ENCODE data around the gene KPTN.

The KPTN gene

DNA sequence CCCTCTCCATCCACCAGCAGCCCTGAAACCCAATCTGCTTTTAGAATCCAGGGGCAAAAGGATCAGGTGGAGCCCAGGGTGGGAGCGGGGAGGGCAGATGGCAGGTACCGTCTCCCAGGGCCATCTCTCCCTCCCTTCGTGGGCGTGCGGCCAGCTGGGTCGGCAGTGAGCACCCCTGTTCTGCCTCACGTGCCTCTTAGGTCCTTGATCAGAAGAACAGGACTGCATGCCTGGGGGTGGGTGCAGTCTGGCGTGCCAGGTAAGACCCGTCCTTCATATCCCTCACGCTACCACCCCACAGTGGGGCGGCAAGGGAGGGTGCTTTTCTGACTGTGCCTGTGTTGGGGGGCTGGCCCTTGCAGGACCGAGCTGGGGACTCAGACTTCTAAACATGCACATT lies 14.3 kb downstream of the KPTN start:
- DNase-seq (ENCODE audit: low spot score): no peak

DNA sequence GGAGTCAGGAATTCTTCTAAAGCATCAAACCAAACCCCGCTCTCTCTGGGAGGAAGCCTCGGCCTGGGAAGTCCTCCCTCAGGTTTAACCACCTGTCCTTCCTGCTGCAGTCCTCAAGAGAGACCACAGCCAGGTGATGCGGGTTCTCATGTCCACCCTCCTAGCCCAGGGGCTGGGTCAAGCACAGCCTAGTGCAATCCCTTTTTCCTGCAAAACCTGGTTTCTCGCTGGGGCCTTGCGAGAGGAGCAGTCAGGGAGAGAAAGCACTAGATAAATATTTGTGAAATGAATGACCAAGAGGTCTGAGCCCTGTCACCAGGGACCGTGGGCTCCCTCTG lies 14.7 kb downstream of the KPTN start:
- no peak for DNase-seq (ENCODE audit: low spot score)

DNA sequence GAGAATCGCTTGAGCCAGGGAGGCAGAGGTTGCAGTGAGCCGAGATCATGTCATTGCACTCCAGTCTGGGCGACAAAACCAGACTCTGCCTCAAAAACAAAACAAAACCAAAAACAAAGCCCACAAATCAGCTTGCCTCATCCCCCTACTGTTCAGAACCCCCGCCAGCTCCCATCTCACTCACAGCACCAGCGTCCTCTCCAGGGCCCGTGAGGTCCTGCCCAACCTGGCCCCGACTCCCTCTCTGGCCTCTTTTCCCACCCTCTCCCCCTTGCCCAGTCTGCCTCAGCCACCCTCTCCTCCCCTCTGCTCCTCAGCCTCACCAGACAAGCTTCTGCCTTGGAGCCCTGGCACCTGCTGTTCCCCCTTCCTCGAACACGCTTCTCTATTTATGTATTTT lies 16.1 kb downstream of the KPTN start:
- DNase-seq (ENCODE audit: low spot score): no peak

DNA sequence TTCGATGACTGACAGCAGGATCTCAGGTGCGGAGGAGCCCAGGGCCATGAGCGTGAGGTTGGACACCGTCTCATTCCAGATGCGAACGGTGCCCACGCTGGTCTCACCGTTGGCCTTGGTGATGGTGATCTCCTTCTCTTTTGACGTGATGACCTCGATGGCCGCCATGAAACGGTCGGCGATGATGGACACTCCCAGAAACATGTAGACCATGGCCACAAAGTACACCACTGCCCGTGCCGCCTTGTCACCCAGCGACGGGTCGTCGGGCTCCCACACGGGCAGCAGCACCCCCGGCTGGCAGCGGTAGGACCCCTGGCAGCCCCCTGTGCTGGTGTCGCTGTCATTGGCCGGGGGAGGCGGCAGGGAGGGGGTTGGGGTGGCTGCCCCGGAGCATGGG lies 18.1 kb downstream of the KPTN start:
- no peak for DNase-seq (ENCODE audit: low spot score)

DNA sequence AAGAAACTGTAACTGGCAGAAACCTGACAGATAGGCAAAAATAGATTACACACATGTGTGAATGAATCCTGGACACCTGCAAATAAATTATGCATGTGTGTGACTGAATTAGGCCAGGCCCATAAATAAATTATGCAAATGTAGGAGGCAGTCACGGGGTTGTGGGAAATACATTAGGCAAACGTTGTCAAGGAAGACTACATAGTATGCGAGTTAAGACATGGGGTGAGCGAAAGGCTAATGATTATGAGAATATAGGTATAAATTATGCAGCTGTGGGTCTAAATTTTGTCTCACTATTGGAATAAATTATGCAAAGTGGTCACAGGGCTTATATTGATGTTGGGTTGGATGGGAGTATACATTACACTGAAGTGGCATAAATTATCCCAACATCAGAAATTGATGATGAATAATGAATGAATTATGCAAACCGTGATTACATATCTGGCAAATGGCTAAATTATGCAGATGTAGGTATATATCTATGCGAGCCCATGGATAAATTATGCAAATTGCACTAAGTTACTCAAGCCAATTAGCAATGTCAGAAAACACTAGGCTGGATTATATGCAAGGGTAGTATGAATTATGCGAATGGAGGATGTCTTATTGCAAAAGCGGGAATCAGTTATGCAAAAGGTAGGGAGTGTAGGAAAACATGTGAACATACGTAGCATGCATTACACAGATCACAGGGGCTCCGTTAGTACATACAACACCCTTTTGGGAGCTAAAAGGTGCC lies 19.2 kb downstream of the KPTN start:
- no peak for DNase-seq (ENCODE audit: low spot score)

DNA sequence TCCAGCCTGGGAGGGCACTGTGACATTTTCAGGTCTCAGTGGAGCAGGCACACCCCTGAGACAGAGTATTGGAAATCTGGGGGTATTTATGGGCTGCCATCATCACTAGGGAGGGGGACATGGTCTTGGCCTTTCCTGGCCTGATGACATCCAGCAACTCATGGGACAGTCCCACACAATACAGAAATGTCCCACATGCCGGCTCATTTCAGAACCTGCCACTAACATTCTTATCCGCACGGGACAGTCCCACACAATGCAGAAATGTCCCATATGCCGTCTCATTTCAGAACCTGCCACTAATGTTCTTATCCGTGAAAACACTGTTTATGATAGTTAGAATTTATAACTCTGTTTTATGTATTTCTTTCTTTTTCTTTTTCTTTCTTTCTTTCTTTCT lies 22.1 kb downstream of the KPTN start:
- DNase-seq (ENCODE audit: low spot score): no peak

DNA sequence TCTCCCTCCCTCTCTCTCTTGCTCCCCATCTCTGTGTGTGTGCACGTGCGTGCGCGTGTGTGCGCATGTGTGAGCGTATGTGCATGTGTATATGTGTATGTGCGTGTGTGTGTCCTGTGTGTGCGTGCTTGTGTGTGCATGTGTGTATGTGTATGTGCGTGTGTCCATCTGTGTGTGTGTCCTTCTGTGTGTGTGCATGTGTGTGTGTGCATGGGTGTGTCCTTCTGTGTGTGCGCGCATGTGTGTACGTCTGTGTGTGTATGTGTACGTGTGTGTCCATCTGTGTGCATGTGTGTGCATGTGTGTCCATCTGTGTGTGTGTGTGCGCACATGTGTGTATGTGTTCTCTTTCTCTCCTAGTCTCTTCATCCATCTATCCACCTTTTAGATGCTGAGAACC lies 24.5 kb downstream of the KPTN start:
- DNase-seq (ENCODE audit: low spot score): no peak

DNA sequence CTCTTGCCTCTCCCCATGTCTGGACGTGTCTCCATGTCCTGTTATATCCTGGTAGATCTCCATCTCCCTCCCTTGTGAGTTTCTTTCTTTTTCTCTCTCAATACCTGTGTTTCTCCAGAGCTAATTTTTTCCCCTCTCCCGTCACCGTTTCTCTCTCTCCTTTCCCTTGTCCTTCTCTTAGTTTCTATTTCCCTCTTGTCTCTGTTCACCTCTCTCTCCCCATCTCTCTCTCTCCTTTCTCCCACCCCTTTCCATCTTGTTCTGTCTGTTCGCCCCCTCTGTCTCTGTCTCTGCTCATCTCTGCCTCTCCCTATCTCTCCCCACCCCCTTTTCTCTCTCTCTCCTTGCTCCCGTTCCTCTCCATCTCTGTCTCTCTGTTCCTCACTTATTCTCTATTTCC lies 25.3 kb downstream of the KPTN start:
- DNase-seq (ENCODE audit: low spot score): no peak

DNA sequence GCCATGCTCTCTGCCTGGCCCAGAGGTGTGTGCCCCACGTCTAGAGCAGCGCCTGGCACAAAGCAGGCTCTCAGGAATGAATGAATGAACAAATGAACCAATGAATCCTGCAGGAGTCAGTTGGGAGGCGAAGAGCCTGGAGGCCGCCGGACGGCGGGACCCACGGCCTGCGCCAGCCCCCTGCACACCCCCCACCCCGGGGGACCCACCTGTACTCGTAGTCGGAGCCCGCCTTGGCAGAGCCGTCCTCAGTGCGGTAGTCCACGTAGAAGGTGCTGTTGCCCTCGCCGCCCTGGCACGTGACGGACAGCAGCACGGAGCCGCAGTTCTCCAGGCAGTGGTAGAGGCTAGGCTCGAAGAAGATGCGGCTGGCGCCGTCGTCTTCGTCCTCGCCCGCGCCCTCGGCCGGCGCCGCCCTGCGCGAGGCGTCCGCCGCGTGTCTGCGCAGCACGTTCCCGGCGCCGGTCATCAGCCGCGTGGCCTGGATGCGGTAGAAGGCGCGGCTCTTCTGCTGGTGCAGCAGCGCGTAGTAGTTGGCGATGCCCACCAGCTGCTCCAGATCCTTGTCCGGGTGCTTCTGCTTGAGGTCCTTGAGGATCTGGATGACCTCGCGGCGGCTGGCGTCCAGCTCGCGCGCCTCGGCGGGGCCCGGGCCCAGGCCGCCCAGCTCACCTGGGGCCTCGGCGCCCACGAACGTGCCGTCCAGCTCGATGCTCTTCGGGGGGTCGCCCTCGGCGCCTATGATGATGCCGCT lies 27.1 kb downstream of the KPTN start:
- no peak for DNase-seq (ENCODE audit: low spot score)

DNA sequence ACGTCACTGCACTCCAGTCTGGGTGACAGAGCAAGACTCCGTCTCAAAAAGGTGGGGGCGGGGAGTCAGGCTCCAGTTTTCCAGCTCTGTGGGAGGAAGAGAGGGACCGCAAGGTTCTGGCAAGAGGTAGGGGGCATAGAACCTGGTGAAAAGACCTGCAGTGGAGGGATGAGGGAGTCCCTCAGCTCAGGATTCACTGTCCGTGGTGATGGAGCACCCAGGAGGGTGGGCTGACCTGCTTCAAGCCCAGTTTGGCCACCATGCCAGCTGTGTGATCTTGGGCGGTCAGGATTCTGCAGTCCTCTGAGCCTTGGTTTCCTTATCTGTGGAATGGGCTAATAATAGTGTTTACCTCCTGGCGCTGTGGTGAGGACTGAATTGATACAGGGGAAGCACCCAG lies 33.5 kb downstream of the KPTN start:
- no peak for DNase-seq (ENCODE audit: low spot score)

DNA sequence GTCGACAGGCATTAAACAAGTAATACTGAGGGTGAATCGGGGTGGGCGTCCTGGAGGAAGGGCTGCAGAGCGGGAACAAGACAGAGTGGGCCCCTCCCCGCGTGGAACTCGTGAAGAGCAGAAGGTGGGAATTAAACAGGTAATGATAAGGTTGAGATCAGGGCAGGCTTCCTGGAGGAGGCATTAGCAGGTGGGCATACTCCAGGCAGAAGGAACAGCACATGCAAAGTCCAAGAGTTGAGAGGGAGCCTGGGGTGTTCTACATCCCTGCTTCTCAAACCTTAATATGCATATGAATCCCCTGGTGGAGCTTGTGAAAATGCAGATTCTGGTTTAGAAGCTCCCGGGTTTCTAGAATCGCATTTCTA lies 35.7 kb downstream of the KPTN start:
- no peak for DNase-seq (ENCODE audit: low spot score)

DNA sequence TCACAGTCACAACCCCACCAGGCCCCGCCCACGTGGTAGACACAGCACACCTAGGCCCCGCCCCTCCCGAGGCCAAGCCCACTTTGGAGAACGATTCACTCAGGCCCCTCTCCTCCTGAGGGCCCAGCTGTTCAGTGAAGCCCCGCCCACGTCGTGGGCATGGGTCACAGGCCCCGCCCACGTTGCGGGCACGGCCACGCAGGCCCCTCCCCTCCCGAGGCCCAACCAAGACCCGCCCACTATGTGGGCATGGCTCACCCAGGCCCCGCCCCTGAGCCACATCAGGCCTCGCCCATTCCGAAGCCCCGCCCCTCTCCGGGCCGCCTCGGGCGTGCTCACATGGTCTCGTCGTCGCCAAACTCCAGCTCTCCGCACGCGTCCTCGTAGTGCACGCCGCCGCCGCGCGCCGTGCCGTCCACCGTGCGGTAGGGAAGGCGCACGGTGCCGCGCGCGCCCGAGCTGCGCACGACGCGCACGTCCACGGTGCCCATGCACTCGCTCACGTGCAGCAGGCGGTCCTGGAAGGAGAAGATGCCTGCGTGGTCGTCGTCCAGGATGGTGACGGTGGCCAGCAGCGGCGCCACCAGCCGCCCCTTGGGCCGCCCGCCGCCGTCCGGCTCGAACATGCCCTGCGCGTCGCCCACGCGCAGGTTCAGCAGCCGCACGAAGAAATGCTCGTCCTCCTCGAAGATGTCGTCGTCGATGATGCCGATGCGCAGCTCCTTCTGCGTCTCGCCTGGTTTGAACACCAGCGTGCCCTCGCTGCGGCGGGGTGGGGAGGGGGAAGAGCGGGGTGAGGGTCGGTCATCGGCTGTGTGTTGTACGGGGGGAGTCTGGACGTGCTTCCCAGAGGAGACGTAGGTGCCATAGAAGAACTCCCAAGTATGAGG lies 36.3 kb downstream of the KPTN start:
- peak; percentile 61 for DNase-seq (ENCODE audit: low spot score)

DNA sequence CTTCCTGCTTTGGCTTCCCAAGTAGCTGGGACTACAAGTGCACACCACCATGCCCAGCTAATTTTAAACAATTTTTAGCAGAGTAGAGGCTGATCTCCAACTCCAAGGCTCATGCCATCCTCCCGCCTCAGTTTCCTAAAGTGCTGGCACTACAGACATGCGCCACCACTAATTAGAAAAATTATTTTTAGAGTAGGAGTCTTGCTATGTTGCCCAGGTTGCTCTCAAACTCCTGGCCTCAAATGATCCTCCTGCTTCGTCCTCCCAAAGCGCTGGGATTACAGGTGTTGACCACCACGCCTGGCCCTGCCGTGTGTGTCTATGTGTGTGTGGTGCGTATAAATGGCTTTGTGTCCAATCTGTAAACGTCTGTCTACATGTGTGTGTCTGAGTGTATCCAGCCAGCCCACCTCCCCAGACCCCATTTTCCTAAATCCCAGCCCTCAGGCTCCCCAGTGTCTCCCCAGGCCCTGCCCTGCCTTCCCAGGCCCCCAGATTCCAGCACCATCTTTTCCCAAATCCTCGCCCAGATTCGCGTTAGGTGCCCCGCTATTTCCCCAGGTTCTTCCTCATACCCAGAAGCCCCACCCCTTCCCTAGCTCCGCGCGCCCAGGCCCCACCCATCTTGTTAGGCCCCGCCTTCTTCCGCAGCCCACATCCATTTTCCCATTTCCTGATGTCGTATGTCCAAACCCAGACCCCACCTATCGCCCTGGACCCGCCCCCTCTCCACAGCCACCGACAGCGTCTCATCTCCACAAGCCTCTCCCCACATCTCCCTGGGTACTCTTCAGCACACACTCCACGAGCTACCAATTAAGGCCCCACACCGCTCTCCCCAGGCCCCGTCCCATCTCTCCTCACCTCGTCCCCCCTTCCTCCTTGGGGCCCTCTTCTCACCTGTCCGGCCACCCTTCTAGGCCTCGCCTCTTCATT lies 37.2 kb downstream of the KPTN start:
- DNase-seq (ENCODE audit: low spot score): peak; percentile 24

DNA sequence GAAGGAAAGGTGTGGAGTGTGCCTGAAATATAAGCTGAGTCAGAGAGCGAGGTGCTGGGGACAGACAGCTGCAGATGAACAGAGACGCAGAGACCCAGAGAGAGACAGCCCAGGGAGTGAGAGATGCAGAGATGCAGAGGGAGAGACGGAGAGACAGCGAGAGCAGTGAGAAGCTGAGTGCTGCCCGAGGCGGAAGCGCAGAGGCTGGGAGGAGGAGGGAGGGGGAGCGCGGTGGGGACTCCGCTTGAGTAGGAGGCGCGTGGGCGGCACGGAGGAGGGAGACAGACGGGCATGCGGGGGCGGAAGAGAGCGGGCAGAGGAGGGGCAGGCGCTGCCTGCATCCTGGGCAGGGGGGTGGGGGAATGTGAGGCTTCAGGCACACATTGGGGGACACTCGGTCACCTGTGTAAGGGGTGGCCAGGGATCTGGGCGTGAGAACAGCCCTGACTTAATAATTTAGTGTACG lies 38.0 kb downstream of the KPTN start:
- DNase-seq (ENCODE audit: low spot score): peak; percentile 33

DNA sequence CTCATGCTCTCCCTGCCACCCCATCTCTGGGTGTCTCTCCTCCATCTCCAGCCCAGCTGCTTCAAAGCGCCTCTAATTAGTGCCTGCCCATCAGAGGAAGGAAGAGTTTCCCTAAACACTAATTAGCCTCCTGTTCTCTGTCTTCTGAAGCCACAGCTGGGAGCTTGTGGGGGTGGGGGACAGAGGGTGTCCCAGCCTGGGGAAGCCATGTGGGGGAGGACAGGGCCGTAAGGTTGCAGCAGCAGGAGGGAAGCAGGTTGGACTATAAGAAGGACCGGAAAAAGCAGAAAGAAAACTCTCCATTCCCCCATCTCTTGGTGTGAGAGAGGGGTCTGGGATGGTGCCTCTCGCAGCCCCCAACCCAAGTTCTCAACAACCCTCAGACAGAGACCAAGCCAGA lies 38.5 kb downstream of the KPTN start:
- no peak for DNase-seq (ENCODE audit: low spot score)

DNA sequence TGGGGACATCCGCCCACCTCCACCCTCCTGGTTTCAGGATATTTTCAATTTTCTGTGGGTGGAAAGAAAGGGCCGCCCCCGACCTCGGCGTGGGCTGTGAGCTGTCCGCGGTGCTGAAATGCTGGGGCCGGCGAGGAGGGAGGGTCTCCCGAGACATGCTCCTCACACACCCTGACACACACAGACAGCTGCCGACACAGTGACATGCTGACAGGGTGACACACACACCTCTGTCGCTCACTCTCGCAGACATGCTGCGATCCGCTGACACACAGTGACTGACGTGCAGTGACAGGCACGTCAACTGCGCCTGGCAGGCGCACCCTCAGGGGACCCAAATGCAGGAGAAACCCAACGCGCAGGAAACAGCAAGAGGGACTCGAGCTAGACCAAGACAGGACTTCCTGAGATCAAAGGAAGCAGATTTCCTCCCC lies 39.6 kb downstream of the KPTN start:
- no peak for DNase-seq (ENCODE audit: low spot score)

DNA sequence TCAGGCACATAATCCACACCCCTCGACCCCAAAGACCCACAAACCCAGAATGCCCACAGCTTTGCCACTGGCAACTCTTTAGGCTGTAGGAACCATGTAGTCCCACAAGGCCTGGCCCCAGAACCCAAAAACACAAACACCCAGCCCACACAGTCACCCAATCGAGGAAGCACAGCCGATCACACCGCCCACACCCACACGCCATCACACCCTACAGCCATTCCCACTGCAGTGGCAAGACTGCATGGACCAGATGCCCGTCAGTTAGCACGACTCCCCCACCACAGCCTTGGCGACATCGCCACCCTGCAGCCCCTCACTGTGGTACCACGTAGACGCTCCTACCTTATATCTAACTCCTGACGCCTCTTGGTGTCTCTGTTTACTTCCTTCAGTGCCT lies 40.7 kb downstream of the KPTN start:
- no peak for DNase-seq (ENCODE audit: low spot score)

DNA sequence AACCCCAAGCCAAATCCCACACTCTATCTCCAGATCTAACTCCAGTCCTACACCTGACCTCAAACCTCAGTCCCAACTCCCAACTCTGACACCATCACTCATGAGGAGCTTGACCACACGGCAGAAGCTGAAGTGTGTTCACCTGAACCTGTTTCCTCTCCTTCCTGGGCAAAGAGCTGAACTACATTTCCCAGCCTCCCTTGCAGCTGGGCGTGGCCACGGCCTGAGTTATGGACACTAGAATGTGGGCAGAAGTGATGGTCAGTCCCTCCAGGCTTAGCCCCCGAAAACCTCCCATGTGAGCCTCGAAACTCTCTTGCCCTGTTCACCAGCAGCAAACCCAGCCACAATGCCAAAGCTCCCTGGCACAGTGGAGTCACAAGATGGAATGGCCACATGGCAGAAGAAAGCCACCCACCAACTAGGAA lies 45.2 kb downstream of the KPTN start:
- DNase-seq (ENCODE audit: low spot score): no peak

DNA sequence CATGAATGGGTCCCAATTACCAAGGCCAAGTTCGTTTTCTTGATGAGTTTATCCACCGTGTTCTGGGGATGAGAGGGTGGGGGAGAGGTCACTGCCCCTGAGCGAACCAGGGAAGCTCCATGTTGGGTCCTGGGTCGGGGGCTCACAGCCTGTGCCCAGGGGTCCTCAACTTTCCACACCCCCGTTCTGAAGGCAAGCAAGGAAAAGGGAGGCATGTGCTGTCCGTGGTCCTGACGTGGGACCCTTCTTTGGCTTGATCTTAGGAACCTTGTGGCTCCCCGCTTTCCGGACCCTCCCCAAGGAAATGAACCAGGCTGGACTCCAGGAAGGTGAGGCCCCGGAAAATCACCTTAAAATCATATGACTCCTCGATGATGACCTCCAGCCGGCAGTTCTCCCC lies 46.5 kb downstream of the KPTN start:
- no peak for DNase-seq (ENCODE audit: low spot score)

DNA sequence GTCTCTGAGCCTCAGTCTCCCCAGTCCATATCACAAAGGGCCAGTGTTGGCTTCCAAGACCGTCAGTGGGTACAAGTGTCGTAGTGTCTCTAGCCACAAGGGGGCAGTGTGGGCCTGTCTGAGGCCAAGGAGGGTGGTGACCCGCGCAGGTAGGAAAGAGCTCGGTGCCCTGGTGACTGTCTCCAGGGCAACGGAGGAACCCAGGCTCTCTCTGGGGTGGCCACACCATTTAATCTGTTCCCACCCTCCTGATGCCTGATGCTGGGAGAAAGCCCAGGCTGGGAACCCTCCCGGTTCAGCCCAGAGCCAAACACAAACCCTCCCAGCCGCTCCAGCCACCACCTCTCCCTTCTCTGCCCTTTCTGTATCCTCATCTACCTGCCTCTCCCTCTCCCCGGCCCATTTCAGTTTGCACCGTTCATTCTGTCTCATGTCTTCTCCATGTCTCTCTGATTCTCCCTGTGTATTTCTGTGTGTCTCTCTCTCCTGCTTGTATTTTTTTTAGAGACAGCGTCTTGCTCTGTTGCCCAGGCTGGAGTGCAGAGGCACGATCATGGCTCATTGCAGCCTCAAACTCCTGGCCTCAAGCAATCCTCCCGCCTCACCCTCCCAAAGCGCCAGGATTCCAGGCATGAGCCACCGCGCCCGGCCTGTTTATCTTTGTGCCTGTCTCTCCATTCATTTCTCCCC lies 47.2 kb downstream of the KPTN start:
- peak; percentile 83 for DNase-seq (ENCODE audit: low spot score)

DNA sequence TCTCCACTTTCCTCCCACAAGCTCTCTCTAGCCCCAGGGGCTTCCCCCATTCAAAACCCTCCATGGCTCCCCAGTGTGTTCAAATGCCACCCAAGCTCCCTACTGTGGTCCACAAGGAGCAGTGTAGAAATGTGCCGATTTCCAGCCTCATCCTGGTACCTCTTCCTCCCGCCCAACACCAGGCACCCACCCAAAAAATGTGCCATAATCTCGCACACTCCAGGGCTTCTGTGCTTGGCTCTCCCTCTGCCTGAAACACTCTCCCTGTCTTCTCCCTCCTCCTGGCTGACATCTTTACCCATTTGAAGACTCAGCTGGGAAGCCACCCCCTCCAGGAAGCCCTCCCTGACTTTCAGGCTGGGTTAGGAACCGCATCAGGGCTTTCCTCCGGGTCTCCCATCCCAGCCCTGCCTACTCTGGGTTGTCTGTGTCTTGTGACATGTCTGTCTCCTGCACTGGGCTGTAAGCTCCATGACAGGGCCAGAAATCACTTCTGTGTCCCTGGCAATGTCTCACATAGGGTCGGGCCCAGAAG lies 48.1 kb downstream of the KPTN start:
- no peak for DNase-seq (ENCODE audit: low spot score)

All from activated CD4-positive, alpha-beta T cell treated with anti-CD3 and anti-CD28 coated beads, Interleukin-2, Interleukin-4, amounts not matched to agents 100 ng/mL and 50 ng/mL, durations not matched to agents 16 hours and 8 hours (primary cell).